ENCODE results near the gene SEC31A.
"Not testable (repeated sequence)": the region's sequence is repeated elsewhere in the genome, so short reads cannot be mapped to it uniquely, and the experiment has no call there.

SEC31A gene

GRCh38 chr4:82842593-82842992 is 48.4 kb downstream of the SEC31A start:
- H3K4me3 ChIP-seq (replicated peaks in 1 of 2; ENCODE audit: low read depth in 2 of 2, low read length in 2 of 2), result no peak overlapping the region
- peak; percentile 31 to 39 for DNase-seq (ENCODE audit: low read depth in 2 of 2)
- peak; percentile 45 for TF ChIP-seq CTCF (IDR thresholded peaks at IDR 0.05; ENCODE audit: low read depth, low read length)

- peak; percentile 15 to 38 for DNase-seq (ENCODE audit: low read depth in 2 of 2)
- no peak overlapping the region for H3K4me3 ChIP-seq (replicated peaks in 1 of 2; ENCODE audit: low read depth in 2 of 2, low read length in 2 of 2)
- TF ChIP-seq CTCF (IDR thresholded peaks at IDR 0.05; ENCODE audit: low read depth, low read length), result no peak
Observed at GRCh38 chr4:82839624-82840023, 51.3 kb downstream of the SEC31A start.

GRCh38 chr4:82833696-82834313 is 57.1 kb downstream of the SEC31A start:
- H3K4me3 ChIP-seq (replicated peaks in 1 of 2; ENCODE audit: low read depth in 2 of 2, low read length in 2 of 2), result no peak overlapping the region
- peak; percentile 66 to 88 for DNase-seq (ENCODE audit: low read depth in 2 of 2)
- no peak for TF ChIP-seq CTCF (IDR thresholded peaks at IDR 0.05; ENCODE audit: low read depth, low read length)

- not testable (repeated sequence) for H3K4me3 ChIP-seq (replicated peaks in 1 of 2; ENCODE audit: low read depth in 2 of 2, low read length in 2 of 2); DNase-seq (ENCODE audit: low read depth in 2 of 2)
Observed at GRCh38 chr4:82833060-82833459, 57.9 kb downstream of the SEC31A start.

GRCh38 chr4:82825425-82825824 is 65.5 kb downstream of the SEC31A start:
- no peak for TF ChIP-seq CTCF (IDR thresholded peaks at IDR 0.05; ENCODE audit: low read depth, low read length)
- no peak overlapping the region for H3K4me3 ChIP-seq (replicated peaks in 1 of 2; ENCODE audit: low read depth in 2 of 2, low read length in 2 of 2)
- no peak for DNase-seq (ENCODE audit: low read depth in 2 of 2)

GRCh38 chr4:82823062-82823461 is 67.9 kb downstream of the SEC31A start:
- H3K4me3 ChIP-seq (replicated peaks in 1 of 2; ENCODE audit: low read depth in 2 of 2, low read length in 2 of 2), result no peak overlapping the region
- TF ChIP-seq CTCF (IDR thresholded peaks at IDR 0.05; ENCODE audit: low read depth, low read length), result no peak
- peak in 1 of 2 donors; percentile 80 for DNase-seq (ENCODE audit: low read depth in 2 of 2)

- H3K4me3 ChIP-seq (replicated peaks in 1 of 2; ENCODE audit: low read depth in 2 of 2, low read length in 2 of 2), result no peak overlapping the region
- no peak for DNase-seq (ENCODE audit: low read depth in 2 of 2)
- no peak for TF ChIP-seq CTCF (IDR thresholded peaks at IDR 0.05; ENCODE audit: low read depth, low read length)
Observed at GRCh38 chr4:82820689-82821088, 70.3 kb downstream of the SEC31A start.

Data from cardiac fibroblast (primary cell).